Fibroblast of lung (primary cell): ENCODE measurements around the gene DPYSL4.

Experiments
- EZH2 ChIP-seq: IDR thresholded peaks from 2 replicates; pipeline ENCODE4 v1.5.1; 2012; ENCODE audit warnings: low read length, control low read depth, mild to moderate bottlenecking; ENCODE audit errors: missing control alignments
- TF ChIP-seq, protein P1 (sequence below), 2 donors: IDR thresholded peaks in 1 of 2; conservative IDR thresholded peaks in 1 of 2; 1 replicate in 1 of 2; 2 replicates in 1 of 2; pipeline ENCODE4 v1.5.1; 2011 to 2012; ENCODE audit warnings: low read length in 2 of 2, control low read depth in 1 of 2, inconsistent platforms in 1 of 2, low read depth in 1 of 2, mild to moderate bottlenecking in 1 of 2

DNA sequence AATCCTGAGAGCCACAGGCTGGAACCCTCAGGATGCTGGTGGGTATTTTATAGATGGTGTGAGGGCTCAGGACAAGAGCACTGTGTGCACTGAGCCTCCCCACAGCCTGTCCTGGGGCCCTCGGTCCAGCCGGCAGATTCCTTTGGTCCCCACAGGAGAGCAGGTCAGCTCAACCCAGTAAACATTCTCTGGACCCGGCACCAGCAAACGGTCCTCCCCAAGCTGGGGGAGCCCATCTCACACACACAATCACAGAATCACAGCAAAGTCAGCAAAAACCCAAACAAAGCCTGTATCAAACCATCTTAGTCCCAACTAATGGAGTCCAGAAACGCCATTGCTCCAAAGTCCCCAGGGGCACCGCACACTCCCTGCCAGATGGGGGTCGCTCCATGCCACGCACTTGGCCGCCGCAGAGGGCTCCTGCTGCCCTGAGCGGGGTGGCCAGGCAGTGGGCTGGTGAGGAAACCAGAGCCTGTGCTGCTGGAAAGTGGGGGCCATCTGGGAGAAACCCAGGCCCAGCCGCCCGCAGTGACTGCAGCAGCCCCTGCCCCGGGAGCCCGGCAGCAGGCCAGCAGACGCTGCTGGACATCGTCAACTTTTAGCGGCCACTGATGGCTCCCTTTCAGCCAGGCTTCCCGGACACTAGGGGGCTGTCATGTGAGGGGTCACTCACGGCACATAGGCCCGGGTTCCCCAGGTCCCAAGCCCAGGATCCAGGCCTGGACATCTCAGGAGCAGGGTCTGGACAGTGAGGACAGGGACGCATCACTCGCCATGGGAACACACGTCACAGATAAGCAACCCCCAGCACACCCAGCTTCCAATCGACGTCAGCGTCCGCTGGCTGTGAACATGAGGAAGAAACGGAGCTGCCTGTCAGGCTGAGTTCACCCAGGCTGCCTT lies 52.6 kb downstream of the DPYSL4 start:
- no peak for TF ChIP-seq EZH2
- TF ChIP-seq, protein P1, sequence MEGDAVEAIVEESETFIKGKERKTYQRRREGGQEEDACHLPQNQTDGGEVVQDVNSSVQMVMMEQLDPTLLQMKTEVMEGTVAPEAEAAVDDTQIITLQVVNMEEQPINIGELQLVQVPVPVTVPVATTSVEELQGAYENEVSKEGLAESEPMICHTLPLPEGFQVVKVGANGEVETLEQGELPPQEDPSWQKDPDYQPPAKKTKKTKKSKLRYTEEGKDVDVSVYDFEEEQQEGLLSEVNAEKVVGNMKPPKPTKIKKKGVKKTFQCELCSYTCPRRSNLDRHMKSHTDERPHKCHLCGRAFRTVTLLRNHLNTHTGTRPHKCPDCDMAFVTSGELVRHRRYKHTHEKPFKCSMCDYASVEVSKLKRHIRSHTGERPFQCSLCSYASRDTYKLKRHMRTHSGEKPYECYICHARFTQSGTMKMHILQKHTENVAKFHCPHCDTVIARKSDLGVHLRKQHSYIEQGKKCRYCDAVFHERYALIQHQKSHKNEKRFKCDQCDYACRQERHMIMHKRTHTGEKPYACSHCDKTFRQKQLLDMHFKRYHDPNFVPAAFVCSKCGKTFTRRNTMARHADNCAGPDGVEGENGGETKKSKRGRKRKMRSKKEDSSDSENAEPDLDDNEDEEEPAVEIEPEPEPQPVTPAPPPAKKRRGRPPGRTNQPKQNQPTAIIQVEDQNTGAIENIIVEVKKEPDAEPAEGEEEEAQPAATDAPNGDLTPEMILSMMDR (conservative IDR thresholded peaks at IDR 0.05 in 1 of 2, IDR thresholded peaks at IDR 0.05 in 1 of 2; ENCODE audit: low read depth in 1 of 2, low read length in 2 of 2): no peak
